Measurements from ENCODE around the gene RNF123.

DNA sequence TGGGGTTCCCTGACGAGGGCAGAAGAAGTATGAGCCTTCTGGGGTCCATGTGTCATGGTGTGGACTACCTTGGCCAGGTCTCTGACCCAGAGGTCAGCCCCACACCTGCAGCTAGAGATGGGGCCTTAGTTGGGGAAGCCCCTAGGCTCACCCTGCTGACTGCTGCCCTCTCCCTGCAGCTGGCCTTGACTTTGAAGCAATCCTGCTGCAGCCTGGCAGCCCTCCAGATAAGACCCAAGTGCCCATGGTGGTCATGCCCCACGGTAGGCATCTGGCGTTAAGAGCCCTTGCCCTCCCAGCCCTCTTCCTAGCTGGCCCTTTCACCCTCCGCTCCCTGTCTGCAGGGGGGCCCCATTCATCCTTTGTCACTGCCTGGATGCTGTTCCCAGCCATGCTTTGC, 7.8 kb upstream of the RNF123 start:
- TF ChIP-seq JUND (IDR thresholded peaks at IDR 0.05) (no peak), SP1 (IDR thresholded peaks at IDR 0.05) (no peak), YY1 (IDR thresholded peaks at IDR 0.05) (no peak)
- TF ChIP-seq, protein P1, sequence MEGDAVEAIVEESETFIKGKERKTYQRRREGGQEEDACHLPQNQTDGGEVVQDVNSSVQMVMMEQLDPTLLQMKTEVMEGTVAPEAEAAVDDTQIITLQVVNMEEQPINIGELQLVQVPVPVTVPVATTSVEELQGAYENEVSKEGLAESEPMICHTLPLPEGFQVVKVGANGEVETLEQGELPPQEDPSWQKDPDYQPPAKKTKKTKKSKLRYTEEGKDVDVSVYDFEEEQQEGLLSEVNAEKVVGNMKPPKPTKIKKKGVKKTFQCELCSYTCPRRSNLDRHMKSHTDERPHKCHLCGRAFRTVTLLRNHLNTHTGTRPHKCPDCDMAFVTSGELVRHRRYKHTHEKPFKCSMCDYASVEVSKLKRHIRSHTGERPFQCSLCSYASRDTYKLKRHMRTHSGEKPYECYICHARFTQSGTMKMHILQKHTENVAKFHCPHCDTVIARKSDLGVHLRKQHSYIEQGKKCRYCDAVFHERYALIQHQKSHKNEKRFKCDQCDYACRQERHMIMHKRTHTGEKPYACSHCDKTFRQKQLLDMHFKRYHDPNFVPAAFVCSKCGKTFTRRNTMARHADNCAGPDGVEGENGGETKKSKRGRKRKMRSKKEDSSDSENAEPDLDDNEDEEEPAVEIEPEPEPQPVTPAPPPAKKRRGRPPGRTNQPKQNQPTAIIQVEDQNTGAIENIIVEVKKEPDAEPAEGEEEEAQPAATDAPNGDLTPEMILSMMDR (IDR thresholded peaks at IDR 0.05; ENCODE audit: low read depth, low read length, missing input control): no peak
